ENCODE data around the gene FBXW11. TPM values are rescaled to one million over a fixed set of nuclear protein-coding genes. Genes with fewer than 3 reads are reported as not detected.

FBXW11 gene
- total and polyA plus RNA-seq, 2 donors (not counting 1 experiment from before 2014, with no cell fraction given), result 19.7 to 62.4 TPM

- ChIA-PET POLR2A (no interaction called here), CTCF (no interaction called here)
- ATAC-seq (ENCODE audit: low read depth) (no peak), DNase-seq (no peak)
- Histone ChIP-seq H3K9me3 (ENCODE audit: control extremely low read depth in 1 of 3, control insufficient read depth in 2 of 3, insufficient read depth in 1 of 3, low read length in 2 of 3) (no peaks in the 10 kb centered on the region), H3K27me3 (replicated peaks in 1 of 4; ENCODE audit: control extremely low read depth in 1 of 4, control insufficient read depth in 3 of 4, insufficient read depth in 4 of 4, low read length in 3 of 4) (no peaks in the 10 kb centered on the region), H3K4me2 (replicated peaks; ENCODE audit: low read depth, low read length, poor library complexity, severe bottlenecking) (peak overlapping the region; percentile 22), H3K4me3 (ENCODE audit: control extremely low read depth in 1 of 5, extremely low read depth in 1 of 5, insufficient read depth in 1 of 5, low read depth in 2 of 5, low read length in 4 of 5) (no peak overlapping the region), H3K4me1 (ENCODE audit: control insufficient read depth in 2 of 2, insufficient read depth in 2 of 2, low read length in 2 of 2) (peaks cover 12 to 31% of the 10 kb centered on the region in 2 donors), H3K36me3 (replicated peaks in 1 of 2; ENCODE audit: control extremely low read depth in 1 of 2, control insufficient read depth in 1 of 2, extremely low read depth in 1 of 2, insufficient read depth in 2 of 2, low read length in 1 of 2) (no peaks in the 10 kb centered on the region), H2AFZ (ENCODE audit: insufficient read depth, low read depth, low read length, poor library complexity, severe bottlenecking) (no peak overlapping the region), H3K79me2 (ENCODE audit: control insufficient read depth, insufficient read depth, low read length) (peaks cover 97% of the 10 kb centered on the region), H4K20me1 (ENCODE audit: control insufficient read depth, insufficient read depth, low read length, poor library complexity, severe bottlenecking) (peaks cover 82% of the 10 kb centered on the region), H3K27ac (ENCODE audit: low read length in 2 of 2) (peak overlapping the region in 1 of 2 donors; percentile 34), H3K9ac (ENCODE audit: low read length) (no peak overlapping the region)
- TF ChIP-seq CTCF (IDR thresholded peaks at IDR 0.05), result no peak
- TF ChIP-seq EZH2 (IDR thresholded peaks at IDR 0.05; ENCODE audit: borderline replicate concordance, insufficient read depth, low read depth, low read length, poor library complexity, severe bottlenecking), result no peak
- H3K27me3 Mint-ChIP-seq, result no peaks in the 10 kb centered on the region
- H3K4me1 Mint-ChIP-seq, result peaks cover 59% of the 10 kb centered on the region
- no CpG with 5 or more reads among the region's 5 CpGs for WGBS (ENCODE audit: insufficient coverage)
- H3K27ac Mint-ChIP-seq, result no peak overlapping the region
- no peaks in the 10 kb centered on the region for H3K9me3 Mint-ChIP-seq (ENCODE audit: insufficient read depth)
- H3K4me3 Mint-ChIP-seq, result no peak overlapping the region
- intact Hi-C loops (cut with micrococcal nuclease), result loop anchor here (5.0 kb wide), 1 partner anchor 35 kb away; no protein-coding TSS in a partner anchor
These were observed 54.4 kb downstream of the FBXW11 start for GRCh38 chr5:171952021-171952420.

GRCh38 chr5:171951218-171951617 lies 55.2 kb downstream of the FBXW11 start:
- 67% methylated on average over 3 of the region's 4 CpGs for WGBS (ENCODE audit: insufficient coverage)
- Histone ChIP-seq H2AFZ (ENCODE audit: insufficient read depth, low read depth, low read length, poor library complexity, severe bottlenecking) (no peak overlapping the region), H3K9me3 (ENCODE audit: control extremely low read depth in 1 of 3, control insufficient read depth in 2 of 3, insufficient read depth in 1 of 3, low read length in 2 of 3) (no peaks in the 10 kb centered on the region), H3K4me1 (ENCODE audit: control insufficient read depth in 2 of 2, insufficient read depth in 2 of 2, low read length in 2 of 2) (peaks cover 8 to 23% of the 10 kb centered on the region in 2 donors), H3K36me3 (replicated peaks in 1 of 2; ENCODE audit: control extremely low read depth in 1 of 2, control insufficient read depth in 1 of 2, extremely low read depth in 1 of 2, insufficient read depth in 2 of 2, low read length in 1 of 2) (no peaks in the 10 kb centered on the region), H3K4me2 (replicated peaks; ENCODE audit: low read depth, low read length, poor library complexity, severe bottlenecking) (no peak overlapping the region), H4K20me1 (ENCODE audit: control insufficient read depth, insufficient read depth, low read length, poor library complexity, severe bottlenecking) (peaks cover 82% of the 10 kb centered on the region), H3K27ac (ENCODE audit: low read length in 2 of 2) (no peak overlapping the region), H3K27me3 (replicated peaks in 1 of 4; ENCODE audit: control extremely low read depth in 1 of 4, control insufficient read depth in 3 of 4, insufficient read depth in 4 of 4, low read length in 3 of 4) (no peaks in the 10 kb centered on the region), H3K4me3 (ENCODE audit: control extremely low read depth in 1 of 5, extremely low read depth in 1 of 5, insufficient read depth in 1 of 5, low read depth in 2 of 5, low read length in 4 of 5) (no peak overlapping the region), H3K9ac (ENCODE audit: low read length) (no peak overlapping the region), H3K79me2 (ENCODE audit: control insufficient read depth, insufficient read depth, low read length) (peaks cover 97% of the 10 kb centered on the region)
- peaks cover 58% of the 10 kb centered on the region for H3K4me1 Mint-ChIP-seq
- intact Hi-C loops (cut with micrococcal nuclease), result loop anchor here (5.0 kb wide), 1 partner anchor 36 kb away; no protein-coding TSS in a partner anchor
- no peaks in the 10 kb centered on the region for H3K9me3 Mint-ChIP-seq (ENCODE audit: insufficient read depth)
- ATAC-seq (ENCODE audit: low read depth) (no peak), DNase-seq (no peak)
- POLR2A ChIA-PET, result no interaction called here
- no peaks in the 10 kb centered on the region for H3K27me3 Mint-ChIP-seq
- CTCF ChIA-PET, result no interaction called here
- H3K27ac Mint-ChIP-seq, result no peak overlapping the region
- TF ChIP-seq CTCF (IDR thresholded peaks at IDR 0.05) (no peak), EZH2 (IDR thresholded peaks at IDR 0.05; ENCODE audit: borderline replicate concordance, insufficient read depth, low read depth, low read length, poor library complexity, severe bottlenecking) (no peak)
- no peak overlapping the region for H3K4me3 Mint-ChIP-seq
